ENCODE results near the gene HOXB5. TPM values are rescaled to one million over a fixed set of nuclear protein-coding genes. Genes with fewer than 3 reads are reported as not detected.

The HOXB5 gene
- polyA plus RNA-seq, 4 donors = 5.8 to 9.8 TPM; not detected in 2

DNA sequence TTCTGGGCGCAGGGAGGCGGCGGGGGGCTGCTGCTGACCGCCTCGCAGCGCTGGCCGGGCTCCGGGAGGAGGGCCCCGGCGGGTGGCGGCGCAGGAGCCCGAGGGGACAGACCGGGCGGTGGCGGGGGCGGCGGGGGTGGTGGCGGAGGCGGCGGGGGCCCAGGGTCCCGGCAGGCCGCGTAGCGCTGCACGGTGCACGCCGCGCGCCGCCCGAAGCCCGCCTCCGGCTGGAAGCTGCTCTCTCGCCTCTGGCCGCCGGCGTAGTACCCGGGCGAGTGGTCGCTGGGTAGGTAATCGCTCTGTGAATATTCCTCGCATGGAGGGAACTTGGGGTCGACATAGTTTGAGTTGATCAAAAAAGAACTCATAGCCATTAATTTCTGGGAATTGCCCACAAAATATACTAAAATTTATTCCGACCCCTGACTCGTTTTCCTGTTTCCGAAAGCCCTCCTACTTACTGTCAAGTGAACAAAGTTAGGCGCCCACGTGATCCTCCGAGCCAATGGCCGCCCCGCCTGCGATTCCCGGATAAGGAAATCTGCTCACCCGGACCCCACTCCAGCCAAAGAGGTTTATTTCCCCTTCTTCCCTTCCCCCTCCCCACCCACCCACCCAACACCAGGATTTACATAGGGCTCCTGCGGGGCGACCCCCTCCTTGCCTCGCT, 15.5 kb downstream of the HOXB5 start, which contains the start of gene HOXB4:
Gene HOXB4, minus strand, starts transcription at position 405 of the 670 bp plus-strand sequence. Its CDS starts 31 bp downstream, at position 374.
- H3K27ac ChIP-seq (ENCODE audit: low read depth in 1 of 3, low read length in 2 of 3) = peak within 1 kb of the TSS in 2 of 3 donors; percentile 79 to 85
- H3K4me1 ChIP-seq (ENCODE audit: control insufficient read depth in 3 of 3, insufficient read depth in 2 of 3, low read depth in 1 of 3, low read length in 2 of 3) = peaks cover 0 to 30% (median 2%) of the 10 kb centered on the region in 3 donors
- H3K27me3 ChIP-seq (ENCODE audit: control insufficient read depth in 3 of 3, insufficient read depth in 3 of 3, low read length in 3 of 3) = peaks cover 6 to 96% (median 10%) of the 10 kb centered on the region in 3 donors
- FAIRE-seq (no peak), DNase-seq (peak in 1 of 2 donors; percentile 30)
- H3K36me3 ChIP-seq (ENCODE audit: control insufficient read depth in 3 of 3, insufficient read depth in 2 of 3, low read depth in 1 of 3, low read length in 3 of 3) = peaks cover 0 to 19% (median 0%) of the 10 kb centered on the region in 3 donors
- H3K4me3 ChIP-seq (ENCODE audit: low read depth in 1 of 3, low read length in 3 of 3) = peak within 1 kb of the TSS; percentile 43 to 54 (median 53)
- WGBS, 3 donors = 1 to 7% (median 7%) methylated on average over 25 to 58 of the region's 58 CpGs
- no peaks in the 10 kb centered on the region for H3K9me3 ChIP-seq (ENCODE audit: control insufficient read depth in 2 of 2, insufficient read depth in 1 of 2, low read depth in 1 of 2, low read length in 1 of 2)

DNA sequence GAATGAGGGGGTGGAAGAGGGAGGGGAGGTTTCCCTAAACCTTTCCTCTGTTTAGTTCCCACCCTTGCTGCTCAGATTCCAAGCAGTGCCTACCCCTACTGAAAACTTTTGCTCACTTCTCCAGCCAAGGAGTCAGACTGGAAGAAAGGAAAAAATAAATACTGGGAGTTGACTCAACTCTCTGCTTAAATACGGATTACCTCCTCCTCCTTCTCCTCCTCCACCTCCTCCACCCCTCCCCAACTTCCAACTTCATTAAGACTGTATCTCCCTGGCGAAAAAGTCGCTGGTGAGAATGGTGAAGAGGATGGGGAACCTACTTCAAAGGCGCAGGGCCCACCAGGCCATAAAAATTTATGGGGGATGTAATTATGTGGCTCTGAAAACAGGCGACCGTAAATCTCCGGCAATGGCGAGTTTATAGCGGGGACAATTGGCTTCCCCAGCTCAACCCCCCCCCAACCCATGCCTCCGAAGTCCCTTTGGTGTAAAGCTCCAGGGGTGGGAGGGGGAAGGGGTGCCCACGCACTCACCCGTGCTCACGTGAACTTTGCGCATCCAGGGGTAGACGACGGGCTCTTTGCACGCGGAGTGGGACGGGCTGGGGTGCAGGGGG, 16.1 kb downstream of the HOXB5 start:
- FAIRE-seq (no peak), DNase-seq (no peak)
- no peaks in the 10 kb centered on the region for H3K9me3 ChIP-seq (ENCODE audit: control insufficient read depth in 2 of 2, insufficient read depth in 1 of 2, low read depth in 1 of 2, low read length in 1 of 2)
- H3K4me3 ChIP-seq (ENCODE audit: low read depth in 1 of 3, low read length in 3 of 3) = peak overlapping the region; percentile 33 to 54 (median 53)
- H3K27me3 ChIP-seq (ENCODE audit: control insufficient read depth in 3 of 3, insufficient read depth in 3 of 3, low read length in 3 of 3) = peaks cover 6 to 96% (median 7%) of the 10 kb centered on the region in 3 donors
- WGBS, 3 donors = 1 to 3% (median 2%) methylated on average over 16 to 19 of the region's 19 CpGs
- H3K27ac ChIP-seq (ENCODE audit: low read depth in 1 of 3, low read length in 2 of 3) = peak overlapping the region in 2 of 3 donors; percentile 79 to 80
- peaks cover 0 to 24% (median 0%) of the 10 kb centered on the region in 3 donors for H3K36me3 ChIP-seq (ENCODE audit: control insufficient read depth in 3 of 3, insufficient read depth in 2 of 3, low read depth in 1 of 3, low read length in 3 of 3)
- H3K4me1 ChIP-seq (ENCODE audit: control insufficient read depth in 3 of 3, insufficient read depth in 2 of 3, low read depth in 1 of 3, low read length in 2 of 3) = peaks cover 0 to 31% (median 2%) of the 10 kb centered on the region in 3 donors

DNA sequence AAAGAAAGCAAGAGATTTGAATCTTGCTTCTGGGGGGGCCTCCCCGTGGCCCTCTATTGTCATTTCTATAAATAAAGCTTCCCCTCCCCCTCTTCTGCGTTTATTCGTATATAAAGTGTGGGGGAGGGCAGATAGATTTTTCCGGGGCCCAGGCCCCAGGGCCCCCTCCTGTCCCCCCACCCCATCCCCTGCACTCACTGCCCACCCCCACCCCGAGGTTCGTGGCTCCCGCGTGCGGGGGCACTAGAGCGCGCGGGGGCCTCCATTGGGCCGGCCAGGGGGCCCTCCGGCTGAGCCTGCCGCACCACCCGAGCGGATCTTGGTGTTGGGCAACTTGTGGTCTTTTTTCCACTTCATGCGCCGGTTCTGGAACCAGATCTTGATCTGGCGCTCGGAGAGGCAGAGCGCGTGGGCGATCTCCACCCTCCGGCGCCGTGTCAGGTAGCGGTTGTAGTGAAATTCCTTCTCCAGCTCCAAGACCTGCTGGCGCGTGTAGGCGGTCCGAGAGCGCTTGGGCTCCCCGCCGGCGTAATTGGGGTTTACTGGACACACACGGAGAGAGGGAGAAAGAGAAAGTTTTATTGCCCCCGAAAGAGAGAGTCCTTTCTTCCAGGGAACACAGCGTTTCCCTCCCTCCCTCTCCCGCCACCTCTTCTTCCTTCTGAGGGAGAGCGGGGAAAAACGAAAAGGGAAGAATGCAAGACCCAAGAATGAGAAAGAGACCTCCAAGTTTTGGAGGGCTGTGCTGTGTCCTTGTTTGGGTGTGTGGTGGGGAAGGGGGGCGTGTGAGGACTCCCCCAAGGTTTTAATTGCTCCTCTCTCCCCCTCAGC, 16.9 kb downstream of the HOXB5 start:
- peak overlapping the region in 2 of 3 donors; percentile 84 to 85 for H3K27ac ChIP-seq (ENCODE audit: low read depth in 1 of 3, low read length in 2 of 3)
- no peaks in the 10 kb centered on the region for H3K9me3 ChIP-seq (ENCODE audit: control insufficient read depth in 2 of 2, insufficient read depth in 1 of 2, low read depth in 1 of 2, low read length in 1 of 2)
- H3K36me3 ChIP-seq (ENCODE audit: control insufficient read depth in 3 of 3, insufficient read depth in 2 of 3, low read depth in 1 of 3, low read length in 3 of 3) = peaks cover 0 to 28% (median 0%) of the 10 kb centered on the region in 3 donors
- WGBS, 3 donors = 10 to 28% (median 14%) methylated on average over 40 to 43 of the region's 43 CpGs
- peak overlapping the region in 1 of 3 donors; percentile 33 for H3K4me3 ChIP-seq (ENCODE audit: low read depth in 1 of 3, low read length in 3 of 3)
- H3K4me1 ChIP-seq (ENCODE audit: control insufficient read depth in 3 of 3, insufficient read depth in 2 of 3, low read depth in 1 of 3, low read length in 2 of 3) = peaks cover 0 to 33% (median 2%) of the 10 kb centered on the region in 3 donors
- no peak for DNase-seq
- peaks cover 4 to 96% (median 6%) of the 10 kb centered on the region in 3 donors for H3K27me3 ChIP-seq (ENCODE audit: control insufficient read depth in 3 of 3, insufficient read depth in 3 of 3, low read length in 3 of 3)
- FAIRE-seq = no peak

DNA sequence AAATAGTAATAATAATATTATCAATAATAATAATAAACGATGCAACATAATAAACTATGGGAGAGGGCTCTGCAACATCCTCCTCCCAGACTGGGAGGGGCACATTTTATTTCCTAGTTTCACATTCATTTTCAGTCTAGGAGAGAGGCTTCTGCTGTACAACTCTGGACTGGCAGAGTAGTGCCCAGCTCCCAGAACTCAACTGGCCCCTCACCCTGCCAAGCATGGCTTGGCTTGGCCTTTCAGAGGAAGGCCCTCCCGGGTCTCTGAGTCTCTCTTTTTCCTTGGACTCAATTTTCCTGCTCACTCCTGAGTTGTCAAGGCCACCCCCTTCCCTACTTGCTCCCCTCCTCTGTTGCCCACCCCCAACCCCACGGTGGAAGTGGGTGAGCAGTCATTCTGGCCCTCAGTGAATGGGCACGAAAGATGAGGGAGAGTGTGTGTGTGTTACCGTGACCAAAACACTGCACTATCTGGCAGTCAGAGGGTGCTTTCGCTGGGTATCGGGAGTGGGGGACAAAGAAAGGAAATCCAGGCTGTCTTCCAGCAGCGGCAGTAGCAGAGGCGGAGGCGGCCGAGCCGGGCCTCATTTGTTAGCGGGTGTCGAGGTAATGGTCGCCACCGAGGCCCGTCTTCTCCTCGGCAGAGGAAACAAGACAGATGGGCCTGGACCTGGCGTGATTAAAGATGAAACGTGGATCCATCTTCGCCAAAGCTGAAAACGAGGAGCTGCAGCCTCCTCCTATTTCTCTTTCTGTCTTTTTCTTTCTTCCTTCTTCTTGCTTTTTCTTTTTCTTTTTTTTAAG, 17.7 kb downstream of the HOXB5 start:
- Histone ChIP-seq H3K27me3 (ENCODE audit: control insufficient read depth in 3 of 3, insufficient read depth in 3 of 3, low read length in 3 of 3) (peaks cover 3 to 96% (median 4%) of the 10 kb centered on the region in 3 donors), H3K9me3 (ENCODE audit: control insufficient read depth in 2 of 2, insufficient read depth in 1 of 2, low read depth in 1 of 2, low read length in 1 of 2) (no peaks in the 10 kb centered on the region), H3K27ac (ENCODE audit: low read depth in 1 of 3, low read length in 2 of 3) (peak overlapping the region in 2 of 3 donors; percentile 84 to 85), H3K36me3 (ENCODE audit: control insufficient read depth in 3 of 3, insufficient read depth in 2 of 3, low read depth in 1 of 3, low read length in 3 of 3) (peaks cover 0 to 36% (median 0%) of the 10 kb centered on the region in 3 donors), H3K4me1 (ENCODE audit: control insufficient read depth in 3 of 3, insufficient read depth in 2 of 3, low read depth in 1 of 3, low read length in 2 of 3) (peaks cover 0 to 36% (median 2%) of the 10 kb centered on the region in 3 donors), H3K4me3 (ENCODE audit: low read depth in 1 of 3, low read length in 3 of 3) (peak overlapping the region in 1 of 3 donors; percentile 21)
- no peak for DNase-seq
- FAIRE-seq = no peak
- WGBS, 3 donors = 16 to 30% (median 29%) methylated on average over 22 of the region's 22 CpGs

DNA sequence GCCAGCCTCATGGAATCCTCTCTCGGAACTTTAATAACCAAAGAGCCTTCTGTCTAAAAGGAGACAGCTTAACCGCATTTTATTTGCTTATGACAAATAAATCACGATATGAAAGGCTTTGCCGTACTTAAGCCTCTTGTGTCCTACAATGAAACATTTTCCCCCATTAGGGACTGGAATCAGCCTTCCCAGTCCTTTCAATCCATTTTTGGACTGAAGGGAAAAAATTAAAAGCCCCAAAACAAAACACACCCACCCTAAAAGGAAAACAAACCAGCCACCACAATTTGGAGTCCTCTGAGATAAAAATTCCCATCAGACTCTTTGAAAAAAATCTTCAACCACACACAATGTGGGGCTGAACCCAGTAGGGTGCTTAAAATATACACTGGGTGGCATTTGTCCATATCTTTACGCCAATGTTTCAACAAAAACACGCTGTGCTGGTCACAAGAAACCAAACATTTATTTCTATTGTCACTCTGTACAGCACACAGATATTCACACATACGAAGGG, 18.5 kb downstream of the HOXB5 start:
- H3K27ac ChIP-seq (ENCODE audit: low read depth in 1 of 3, low read length in 2 of 3) = peak overlapping the region in 2 of 3 donors; percentile 67 to 85
- WGBS, 3 donors = 19 to 35% (median 30%) methylated on average over 7 of the region's 7 CpGs
- H3K9me3 ChIP-seq (ENCODE audit: control insufficient read depth in 2 of 2, insufficient read depth in 1 of 2, low read depth in 1 of 2, low read length in 1 of 2) = no peaks in the 10 kb centered on the region
- H3K27me3 ChIP-seq (ENCODE audit: control insufficient read depth in 3 of 3, insufficient read depth in 3 of 3, low read length in 3 of 3) = peaks cover 4 to 96% (median 5%) of the 10 kb centered on the region in 3 donors
- FAIRE-seq = no peak
- peaks cover 0 to 34% (median 2%) of the 10 kb centered on the region in 3 donors for H3K4me1 ChIP-seq (ENCODE audit: control insufficient read depth in 3 of 3, insufficient read depth in 2 of 3, low read depth in 1 of 3, low read length in 2 of 3)
- peak overlapping the region in 1 of 3 donors; percentile 28 for H3K4me3 ChIP-seq (ENCODE audit: low read depth in 1 of 3, low read length in 3 of 3)
- no peak for DNase-seq
- H3K36me3 ChIP-seq (ENCODE audit: control insufficient read depth in 3 of 3, insufficient read depth in 2 of 3, low read depth in 1 of 3, low read length in 3 of 3) = peaks cover 0 to 42% (median 0%) of the 10 kb centered on the region in 3 donors

DNA sequence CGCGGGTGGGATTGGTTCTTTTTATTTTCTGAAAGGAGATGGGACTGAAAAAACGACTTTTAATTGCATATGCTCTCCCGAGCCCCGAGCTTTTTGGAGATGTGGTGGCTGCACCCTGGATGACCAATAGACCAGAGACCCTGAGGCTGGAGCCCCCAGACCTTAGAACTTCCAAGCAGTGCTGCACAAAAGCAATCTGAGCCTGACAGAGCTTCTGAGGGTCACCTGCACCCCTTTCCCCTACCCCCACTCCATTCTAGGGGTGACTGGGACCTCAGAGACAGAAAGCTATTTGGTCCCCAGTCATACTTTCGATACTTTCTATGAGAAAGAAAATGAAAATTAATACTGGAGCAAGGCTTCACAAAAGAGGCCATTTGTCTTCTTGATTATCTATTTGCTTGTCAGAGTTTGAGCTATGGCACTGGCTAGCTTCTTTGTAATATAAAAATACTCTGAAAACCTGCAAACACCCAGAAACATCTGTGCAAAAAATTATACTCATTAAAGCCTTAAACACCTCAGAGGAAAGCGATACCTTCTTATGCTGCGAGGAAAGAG, 19.0 kb downstream of the HOXB5 start:
- Histone ChIP-seq H3K4me3 (ENCODE audit: low read depth in 1 of 3, low read length in 3 of 3) (peak overlapping the region in 1 of 3 donors; percentile 28), H3K9me3 (ENCODE audit: control insufficient read depth in 2 of 2, insufficient read depth in 1 of 2, low read depth in 1 of 2, low read length in 1 of 2) (no peaks in the 10 kb centered on the region), H3K27me3 (ENCODE audit: control insufficient read depth in 3 of 3, insufficient read depth in 3 of 3, low read length in 3 of 3) (peaks cover 4 to 96% (median 5%) of the 10 kb centered on the region in 3 donors), H3K27ac (ENCODE audit: low read depth in 1 of 3, low read length in 2 of 3) (peak overlapping the region in 2 of 3 donors; percentile 67 to 85), H3K4me1 (ENCODE audit: control insufficient read depth in 3 of 3, insufficient read depth in 2 of 3, low read depth in 1 of 3, low read length in 2 of 3) (peaks cover 0 to 34% (median 2%) of the 10 kb centered on the region in 3 donors), H3K36me3 (ENCODE audit: control insufficient read depth in 3 of 3, insufficient read depth in 2 of 3, low read depth in 1 of 3, low read length in 3 of 3) (peaks cover 0 to 42% (median 0%) of the 10 kb centered on the region in 3 donors)
- no peak for FAIRE-seq
- no peak for DNase-seq
- 23 to 37% (median 36%) methylated on average over 8 of the region's 8 CpGs for WGBS, 3 donors

DNA sequence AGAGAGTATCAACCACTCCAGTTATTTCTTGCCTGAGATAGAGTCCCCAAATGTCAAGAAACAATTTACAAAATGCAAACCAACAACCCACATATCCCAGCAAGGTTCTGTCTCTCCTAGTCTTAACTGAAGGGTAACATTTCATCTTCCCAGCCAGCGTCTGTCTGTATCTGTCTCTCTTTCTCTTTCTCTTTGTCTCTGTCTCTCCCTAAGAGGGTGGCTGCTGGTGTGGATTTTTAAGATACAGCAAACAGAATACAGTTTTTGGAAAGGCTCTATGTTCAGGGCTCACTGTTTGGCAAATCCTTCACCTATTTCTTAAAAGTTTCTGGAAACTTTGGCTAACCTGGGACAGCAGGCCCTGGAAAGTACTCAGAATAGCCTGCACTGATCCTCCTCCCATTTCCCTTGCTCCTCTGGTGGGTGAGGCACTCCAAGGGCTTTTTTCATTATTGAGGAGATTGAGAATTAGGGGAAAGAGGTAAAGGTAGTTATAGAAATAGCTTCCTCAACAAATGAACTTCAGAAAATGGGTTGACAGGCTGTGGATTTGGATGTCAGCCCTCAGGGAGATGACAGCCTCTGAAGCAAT, 21.7 kb downstream of the HOXB5 start:
- DNase-seq (no peak), FAIRE-seq (no peak)
- H3K4me1 ChIP-seq (ENCODE audit: control insufficient read depth in 3 of 3, insufficient read depth in 2 of 3, low read depth in 1 of 3, low read length in 2 of 3) = peaks cover 0 to 34% (median 3%) of the 10 kb centered on the region in 3 donors
- H3K36me3 ChIP-seq (ENCODE audit: control insufficient read depth in 3 of 3, insufficient read depth in 2 of 3, low read depth in 1 of 3, low read length in 3 of 3) = peaks cover 0 to 42% (median 0%) of the 10 kb centered on the region in 3 donors
- 30 to 50% (median 39%) methylated on average over 1 of the region's 1 CpG for WGBS, 3 donors
- H3K9me3 ChIP-seq (ENCODE audit: control insufficient read depth in 2 of 2, insufficient read depth in 1 of 2, low read depth in 1 of 2, low read length in 1 of 2) = no peaks in the 10 kb centered on the region
- H3K27me3 ChIP-seq (ENCODE audit: control insufficient read depth in 3 of 3, insufficient read depth in 3 of 3, low read length in 3 of 3) = peaks cover 2 to 98% (median 4%) of the 10 kb centered on the region in 3 donors
- H3K4me3 ChIP-seq (ENCODE audit: low read depth in 1 of 3, low read length in 3 of 3) = peak overlapping the region in 1 of 3 donors; percentile 25
- peak overlapping the region in 2 of 3 donors; percentile 82 to 85 for H3K27ac ChIP-seq (ENCODE audit: low read depth in 1 of 3, low read length in 2 of 3)

Data from small intestine (tissue), 7 donors.